GM18907 (cell line): Measurements from ENCODE around the gene NCAPG2.

Experiments
- ATAC-seq: cut with Tn5 transposase; IDR thresholded peaks from one replicate; pipeline ENCODE4 v1.9.1; 2021; ENCODE audit warnings: mild to moderate bottlenecking, moderate library complexity; ENCODE audit not compliant: unreplicated experiment

NCAPG2 gene

GRCh38 chr7:158583810-158584209 lies 120.8 kb downstream of the NCAPG2 start:
- no peak for ATAC-seq

GRCh38 chr7:158583143-158583542 lies 121.5 kb downstream of the NCAPG2 start:
- ATAC-seq, result no peak

- no peak for ATAC-seq
Measured at GRCh38 chr7:158582089-158582456, 122.5 kb downstream of the NCAPG2 start.

- no peak for ATAC-seq
Measured at GRCh38 chr7:158581440-158582088, 123.0 kb downstream of the NCAPG2 start.
